ENCODE measurements around the gene NTN5. TPM values are rescaled to one million over a fixed set of nuclear protein-coding genes. Genes with fewer than 3 reads are reported as not detected.

Gene NTN5
- total and polyA plus RNA-seq, 9 of the 15 experiments (the other 6 are each of a cell fraction or from before 2014, with no cell fraction given) = not detected

DNA sequence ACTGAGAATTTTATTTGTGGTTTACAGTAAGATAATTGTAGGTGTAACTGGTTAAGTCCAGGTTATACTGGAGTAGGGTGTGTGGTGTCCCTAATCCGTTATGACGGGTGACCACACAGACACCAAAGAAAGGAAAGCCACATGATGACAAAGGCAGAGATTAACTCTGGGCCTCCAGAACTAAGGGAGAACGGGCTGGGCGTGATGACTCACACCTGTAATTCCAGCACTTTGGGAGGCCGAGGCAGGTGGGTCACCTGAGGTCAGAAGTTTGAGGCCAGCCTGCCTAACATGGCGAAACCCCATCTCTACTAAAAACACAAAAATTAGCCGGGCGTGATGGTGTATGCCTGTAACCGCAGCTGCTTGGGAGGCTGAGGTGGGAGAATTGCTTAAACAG lies 12.8 kb upstream of the NTN5 start (continued):
- TF ChIP-seq, protein P1, sequence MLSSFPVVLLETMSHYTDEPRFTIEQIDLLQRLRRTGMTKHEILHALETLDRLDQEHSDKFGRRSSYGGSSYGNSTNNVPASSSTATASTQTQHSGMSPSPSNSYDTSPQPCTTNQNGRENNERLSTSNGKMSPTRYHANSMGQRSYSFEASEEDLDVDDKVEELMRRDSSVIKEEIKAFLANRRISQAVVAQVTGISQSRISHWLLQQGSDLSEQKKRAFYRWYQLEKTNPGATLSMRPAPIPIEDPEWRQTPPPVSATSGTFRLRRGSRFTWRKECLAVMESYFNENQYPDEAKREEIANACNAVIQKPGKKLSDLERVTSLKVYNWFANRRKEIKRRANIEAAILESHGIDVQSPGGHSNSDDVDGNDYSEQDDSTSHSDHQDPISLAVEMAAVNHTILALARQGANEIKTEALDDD (IDR thresholded peaks at IDR 0.05) = peak; percentile 90
- TF ChIP-seq, protein P2, sequence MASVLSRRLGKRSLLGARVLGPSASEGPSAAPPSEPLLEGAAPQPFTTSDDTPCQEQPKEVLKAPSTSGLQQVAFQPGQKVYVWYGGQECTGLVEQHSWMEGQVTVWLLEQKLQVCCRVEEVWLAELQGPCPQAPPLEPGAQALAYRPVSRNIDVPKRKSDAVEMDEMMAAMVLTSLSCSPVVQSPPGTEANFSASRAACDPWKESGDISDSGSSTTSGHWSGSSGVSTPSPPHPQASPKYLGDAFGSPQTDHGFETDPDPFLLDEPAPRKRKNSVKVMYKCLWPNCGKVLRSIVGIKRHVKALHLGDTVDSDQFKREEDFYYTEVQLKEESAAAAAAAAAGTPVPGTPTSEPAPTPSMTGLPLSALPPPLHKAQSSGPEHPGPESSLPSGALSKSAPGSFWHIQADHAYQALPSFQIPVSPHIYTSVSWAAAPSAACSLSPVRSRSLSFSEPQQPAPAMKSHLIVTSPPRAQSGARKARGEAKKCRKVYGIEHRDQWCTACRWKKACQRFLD (CRISPR knock-in tag; IDR thresholded peaks at IDR 0.05) = no peak
- TF ChIP-seq SNRNP70 (optimal IDR thresholded peaks at IDR 0.05; ENCODE audit: low read depth, low read length) (no peak), SMARCA4 (IDR thresholded peaks at IDR 0.05) (0 out of 2 replicates have a peak, but pooled peaks have one; percentile 20), MEIS2 (IDR thresholded peaks at IDR 0.05; ENCODE audit: partially characterized antibody) (peak; percentile 30), SMARCE1 (IDR thresholded peaks at IDR 0.05) (peak; percentile 58; the same call in 1 of the 2 replicates), ADNP (tag; IDR thresholded peaks at IDR 0.05) (0 out of 2 replicates have a peak, but pooled peaks have one; percentile 31), FOXM1 (IDR thresholded peaks at IDR 0.05; ENCODE audit: low read depth) (no peak), FOXM1 (CRISPR knock-in tag; IDR thresholded peaks at IDR 0.05; ENCODE audit: low read depth) (no peak), MXI1 (IDR thresholded peaks at IDR 0.05; ENCODE audit: low read depth, low read length) (no peak), SMARCB1 (IDR thresholded peaks at IDR 0.05; ENCODE audit: insufficient read length, low read depth) (no peak), JUND (IDR thresholded peaks at IDR 0.05; ENCODE audit: borderline replicate concordance, low read depth, low read length) (peak; percentile 71), JUND (tag; IDR thresholded peaks at IDR 0.05; ENCODE audit: borderline replicate concordance, low read depth, low read length) (peak; percentile 74; the same call in 2 of the 3 replicates), STAT5B (CRISPR knock-in tag; IDR thresholded peaks at IDR 0.05) (no peak)
- TF ChIP-seq, protein P3, sequence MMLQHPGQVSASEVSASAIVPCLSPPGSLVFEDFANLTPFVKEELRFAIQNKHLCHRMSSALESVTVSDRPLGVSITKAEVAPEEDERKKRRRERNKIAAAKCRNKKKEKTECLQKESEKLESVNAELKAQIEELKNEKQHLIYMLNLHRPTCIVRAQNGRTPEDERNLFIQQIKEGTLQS (IDR thresholded peaks at IDR 0.05) = peak; percentile 83
- TF ChIP-seq, protein P3 (CRISPR knock-in tag; conservative IDR thresholded peaks at IDR 0.05) = no peak
- TF ChIP-seq, protein P4, sequence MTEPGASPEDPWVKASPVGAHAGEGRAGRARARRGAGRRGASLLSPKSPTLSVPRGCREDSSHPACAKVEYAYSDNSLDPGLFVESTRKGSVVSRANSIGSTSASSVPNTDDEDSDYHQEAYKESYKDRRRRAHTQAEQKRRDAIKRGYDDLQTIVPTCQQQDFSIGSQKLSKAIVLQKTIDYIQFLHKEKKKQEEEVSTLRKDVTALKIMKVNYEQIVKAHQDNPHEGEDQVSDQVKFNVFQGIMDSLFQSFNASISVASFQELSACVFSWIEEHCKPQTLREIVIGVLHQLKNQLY (CRISPR knock-in tag; conservative IDR thresholded peaks at IDR 0.05) = no peak
- TF ChIP-seq, protein P5, sequence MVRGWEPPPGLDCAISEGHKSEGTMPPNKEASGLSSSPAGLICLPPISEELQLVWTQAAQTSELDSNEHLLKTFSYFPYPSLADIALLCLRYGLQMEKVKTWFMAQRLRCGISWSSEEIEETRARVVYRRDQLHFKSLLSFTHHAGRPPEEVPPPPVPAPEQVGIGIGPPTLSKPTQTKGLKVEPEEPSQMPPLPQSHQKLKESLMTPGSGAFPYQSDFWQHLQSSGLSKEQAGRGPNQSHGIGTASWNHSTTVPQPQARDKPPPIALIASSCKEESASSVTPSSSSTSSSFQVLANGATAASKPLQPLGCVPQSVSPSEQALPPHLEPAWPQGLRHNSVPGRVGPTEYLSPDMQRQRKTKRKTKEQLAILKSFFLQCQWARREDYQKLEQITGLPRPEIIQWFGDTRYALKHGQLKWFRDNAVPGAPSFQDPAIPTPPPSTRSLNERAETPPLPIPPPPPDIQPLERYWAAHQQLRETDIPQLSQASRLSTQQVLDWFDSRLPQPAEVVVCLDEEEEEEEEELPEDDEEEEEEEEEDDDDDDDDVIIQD (CRISPR knock-in tag; IDR thresholded peaks at IDR 0.05) = no peak
- TF ChIP-seq, protein P6, sequence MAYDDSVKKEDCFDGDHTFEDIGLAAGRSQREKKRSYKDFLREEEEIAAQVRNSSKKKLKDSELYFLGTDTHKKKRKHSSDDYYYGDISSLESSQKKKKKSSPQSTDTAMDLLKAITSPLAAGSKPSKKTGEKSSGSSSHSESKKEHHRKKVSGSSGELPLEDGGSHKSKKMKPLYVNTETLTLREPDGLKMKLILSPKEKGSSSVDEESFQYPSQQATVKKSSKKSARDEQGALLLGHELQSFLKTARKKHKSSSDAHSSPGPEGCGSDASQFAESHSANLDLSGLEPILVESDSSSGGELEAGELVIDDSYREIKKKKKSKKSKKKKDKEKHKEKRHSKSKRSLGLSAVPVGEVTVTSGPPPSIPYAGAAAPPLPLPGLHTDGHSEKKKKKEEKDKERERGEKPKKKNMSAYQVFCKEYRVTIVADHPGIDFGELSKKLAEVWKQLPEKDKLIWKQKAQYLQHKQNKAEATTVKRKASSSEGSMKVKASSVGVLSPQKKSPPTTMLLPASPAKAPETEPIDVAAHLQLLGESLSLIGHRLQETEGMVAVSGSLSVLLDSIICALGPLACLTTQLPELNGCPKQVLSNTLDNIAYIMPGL (CRISPR knock-in tag; IDR thresholded peaks at IDR 0.05) = no peak
- TF ChIP-seq, protein P7, sequence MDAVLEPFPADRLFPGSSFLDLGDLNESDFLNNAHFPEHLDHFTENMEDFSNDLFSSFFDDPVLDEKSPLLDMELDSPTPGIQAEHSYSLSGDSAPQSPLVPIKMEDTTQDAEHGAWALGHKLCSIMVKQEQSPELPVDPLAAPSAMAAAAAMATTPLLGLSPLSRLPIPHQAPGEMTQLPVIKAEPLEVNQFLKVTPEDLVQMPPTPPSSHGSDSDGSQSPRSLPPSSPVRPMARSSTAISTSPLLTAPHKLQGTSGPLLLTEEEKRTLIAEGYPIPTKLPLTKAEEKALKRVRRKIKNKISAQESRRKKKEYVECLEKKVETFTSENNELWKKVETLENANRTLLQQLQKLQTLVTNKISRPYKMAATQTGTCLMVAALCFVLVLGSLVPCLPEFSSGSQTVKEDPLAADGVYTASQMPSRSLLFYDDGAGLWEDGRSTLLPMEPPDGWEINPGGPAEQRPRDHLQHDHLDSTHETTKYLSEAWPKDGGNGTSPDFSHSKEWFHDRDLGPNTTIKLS (IDR thresholded peaks at IDR 0.05; ENCODE audit: borderline replicate concordance, low read depth) = no peak
